ACHN (cell line): ENCODE data around the gene SUMF2.
"Not testable (repeated sequence)": the region's sequence is repeated elsewhere in the genome, so short reads cannot be mapped to it uniquely, and the experiment has no call there.

Experiments used
- DNase-seq: peaks from one replicate; pipeline ENCODE4 v3.0.0-alpha.2; 2015
- in situ Hi-C: cut with HindIII; loops from 2 replicates; pipeline ENCODE4 v1.10.0; 2017; ENCODE audit warnings: low sequenced_read_pairs, low pct_ligation_motif_present, low pct_unique_long_range_greater_than_20kb

SUMF2 gene

DNA sequence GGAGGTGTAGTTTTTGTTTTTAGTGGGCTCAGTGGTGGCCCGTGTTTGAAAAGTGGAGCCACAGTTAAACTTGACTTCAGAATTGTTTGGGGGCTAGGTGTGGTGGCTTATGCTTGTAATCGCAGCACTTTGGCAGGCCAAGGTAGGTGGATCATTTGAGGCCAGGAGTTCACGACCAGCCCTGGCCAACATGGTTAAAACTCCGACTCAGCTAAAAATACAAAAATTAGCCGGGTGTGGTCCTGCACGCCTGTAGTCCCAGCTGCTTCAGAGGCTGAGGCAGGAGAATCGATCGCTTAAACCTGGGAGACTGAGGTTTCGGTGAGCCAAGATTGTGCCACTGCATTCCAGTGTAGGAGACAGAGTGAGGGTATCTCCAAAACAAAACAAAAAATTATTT is 10.7 kb upstream of the SUMF2 start:
- DNase-seq = no peak
- in situ Hi-C loops = no loop called here

DNA sequence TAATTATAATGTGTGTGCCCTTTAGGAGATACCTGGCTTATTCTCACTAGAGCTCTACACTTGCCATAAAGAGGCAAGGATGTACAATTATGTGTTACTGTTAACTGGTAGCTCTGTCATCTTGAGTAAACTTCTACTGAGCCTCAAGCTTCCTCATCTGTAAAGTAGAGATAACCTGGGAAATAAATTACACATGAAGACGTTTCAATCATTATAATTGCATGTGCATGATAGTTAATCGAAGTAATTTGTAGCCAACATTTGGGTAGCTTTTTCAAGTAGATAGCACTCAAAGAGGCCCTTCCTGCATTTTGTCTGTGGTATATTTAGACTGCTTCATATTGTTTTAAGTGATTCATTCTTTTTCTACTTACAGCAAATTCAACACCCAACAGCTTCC is 10.1 kb upstream of the SUMF2 start:
- in situ Hi-C loops = no loop called here

DNA sequence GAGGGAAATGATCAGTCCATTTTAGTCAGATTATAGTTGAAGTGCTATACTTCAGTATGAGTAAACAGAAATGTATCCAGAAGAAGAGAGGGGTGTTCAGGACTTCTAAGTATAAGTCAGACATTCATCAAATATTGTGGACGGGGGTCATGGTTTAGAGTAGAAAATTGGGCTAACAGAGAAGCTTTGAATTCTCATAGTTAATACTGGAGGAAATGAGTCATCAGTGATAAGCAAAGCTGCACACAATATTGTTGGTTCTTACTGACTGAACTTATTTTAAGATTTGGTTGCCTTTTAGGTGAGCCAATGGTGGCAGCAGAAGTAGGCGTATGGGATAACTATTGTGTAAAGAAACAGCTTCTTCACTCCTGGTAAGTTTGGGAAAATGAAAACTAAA is 1.7 kb upstream of the SUMF2 start:
- DNase-seq = peak; percentile 66
- in situ Hi-C loops = no loop called here

More for the DNA sequence above, 10.1 kb upstream of the SUMF2 start:
- no peak for DNase-seq

DNA sequence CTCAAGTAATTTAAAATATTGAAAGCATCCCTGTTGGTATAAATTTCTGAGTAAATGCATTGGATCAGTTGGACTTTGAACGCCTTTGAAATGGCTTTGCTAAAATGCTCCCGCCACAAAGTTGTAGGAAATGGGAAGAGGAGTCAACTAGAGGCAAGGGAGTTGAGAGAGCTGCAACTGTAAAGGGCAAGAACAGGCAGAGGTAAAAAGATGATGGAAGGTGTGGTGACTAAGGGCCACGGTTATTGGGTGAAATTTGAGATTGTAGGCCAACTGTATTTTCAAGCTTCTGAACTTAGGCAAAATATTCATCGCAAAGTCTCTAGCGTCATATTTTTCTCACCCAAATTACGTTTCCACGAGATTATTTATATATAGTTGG is 595 bp upstream of the SUMF2 start:
- no peak for DNase-seq
- in situ Hi-C loops = no loop called here

DNA sequence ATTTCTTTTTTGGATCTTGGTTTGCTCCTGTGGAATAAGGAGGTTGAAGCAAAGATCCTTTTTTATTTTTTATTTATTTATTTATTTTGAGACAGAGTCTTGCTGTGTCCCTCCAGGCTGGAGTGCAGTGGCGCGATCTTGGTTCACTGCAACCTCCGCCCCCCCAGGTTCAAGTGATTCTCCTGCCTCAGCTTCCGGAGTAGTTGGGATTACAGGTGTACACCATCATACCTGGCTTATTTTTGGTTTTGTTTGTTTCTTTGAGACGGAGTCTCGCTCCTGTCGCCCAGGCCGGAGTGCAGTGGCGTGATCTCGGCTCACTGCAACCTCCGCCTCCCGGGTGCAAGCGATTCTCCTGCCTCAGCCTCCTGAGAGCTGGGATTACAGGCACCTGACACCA is 2.3 kb downstream of the SUMF2 start:
- DNase-seq, in situ Hi-C loops: not testable (repeated sequence)

DNA sequence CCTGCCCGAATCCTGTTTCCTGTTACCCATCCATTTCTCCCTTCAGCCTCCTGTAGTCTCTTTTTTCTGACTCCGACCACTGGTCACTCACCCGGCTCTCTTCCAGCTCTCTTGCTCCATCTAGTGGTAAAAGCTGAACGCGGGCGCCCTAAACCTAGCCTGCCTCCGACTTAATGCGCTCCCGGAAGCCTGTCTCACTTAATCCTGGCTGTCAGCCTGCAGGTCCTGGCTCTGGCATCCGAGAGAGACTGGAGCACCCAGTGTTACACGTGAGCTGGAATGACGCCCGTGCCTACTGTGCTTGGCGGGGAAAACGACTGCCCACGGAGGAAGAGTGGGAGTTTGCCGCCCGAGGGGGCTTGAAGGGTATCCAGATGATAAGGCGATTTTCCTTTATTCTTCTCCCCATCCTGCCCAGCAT is 10.3 kb downstream of the SUMF2 start:
- in situ Hi-C loops = no loop called here
- peak; percentile 92 for DNase-seq

DNA sequence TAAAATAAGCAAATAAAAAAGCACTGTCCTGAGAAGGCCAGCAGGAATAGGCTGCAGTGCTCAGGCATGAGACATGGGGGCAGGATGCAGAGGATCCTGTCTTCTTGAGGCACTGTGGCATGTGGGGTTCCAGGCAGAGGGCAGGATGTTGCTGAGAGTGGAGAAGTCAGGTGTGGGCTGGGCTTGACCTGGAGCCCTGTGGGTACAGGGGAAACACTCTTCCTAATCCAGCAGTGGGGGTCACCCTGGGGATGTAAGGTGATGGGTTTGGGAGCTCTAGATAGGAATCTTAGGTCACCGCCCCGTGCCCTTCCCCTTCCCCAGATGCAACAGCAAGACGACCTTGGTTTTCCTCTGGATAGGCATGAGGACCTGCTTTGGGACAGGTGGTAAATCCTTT is 13.6 kb downstream of the SUMF2 start:
- DNase-seq = no peak
- in situ Hi-C loops = no loop called here

DNA sequence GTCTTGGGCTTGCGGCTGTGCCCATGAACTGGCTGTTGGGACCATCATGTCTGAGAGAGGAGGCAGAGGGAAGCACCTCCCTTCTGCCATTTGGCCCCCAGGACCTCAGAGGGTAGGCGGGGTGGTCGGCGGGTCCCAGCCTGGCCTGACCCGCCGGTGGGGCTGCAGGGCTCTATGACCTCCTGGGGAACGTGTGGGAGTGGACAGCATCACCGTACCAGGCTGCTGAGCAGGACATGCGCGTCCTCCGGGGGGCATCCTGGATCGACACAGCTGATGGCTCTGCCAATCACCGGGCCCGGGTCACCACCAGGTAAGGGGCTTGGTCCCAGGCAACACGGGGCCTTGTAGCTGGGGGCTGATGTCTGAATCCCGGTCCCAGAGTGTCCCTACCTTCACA is 14.1 kb downstream of the SUMF2 start:
- DNase-seq = no peak
- in situ Hi-C loops = no loop called here

DNA sequence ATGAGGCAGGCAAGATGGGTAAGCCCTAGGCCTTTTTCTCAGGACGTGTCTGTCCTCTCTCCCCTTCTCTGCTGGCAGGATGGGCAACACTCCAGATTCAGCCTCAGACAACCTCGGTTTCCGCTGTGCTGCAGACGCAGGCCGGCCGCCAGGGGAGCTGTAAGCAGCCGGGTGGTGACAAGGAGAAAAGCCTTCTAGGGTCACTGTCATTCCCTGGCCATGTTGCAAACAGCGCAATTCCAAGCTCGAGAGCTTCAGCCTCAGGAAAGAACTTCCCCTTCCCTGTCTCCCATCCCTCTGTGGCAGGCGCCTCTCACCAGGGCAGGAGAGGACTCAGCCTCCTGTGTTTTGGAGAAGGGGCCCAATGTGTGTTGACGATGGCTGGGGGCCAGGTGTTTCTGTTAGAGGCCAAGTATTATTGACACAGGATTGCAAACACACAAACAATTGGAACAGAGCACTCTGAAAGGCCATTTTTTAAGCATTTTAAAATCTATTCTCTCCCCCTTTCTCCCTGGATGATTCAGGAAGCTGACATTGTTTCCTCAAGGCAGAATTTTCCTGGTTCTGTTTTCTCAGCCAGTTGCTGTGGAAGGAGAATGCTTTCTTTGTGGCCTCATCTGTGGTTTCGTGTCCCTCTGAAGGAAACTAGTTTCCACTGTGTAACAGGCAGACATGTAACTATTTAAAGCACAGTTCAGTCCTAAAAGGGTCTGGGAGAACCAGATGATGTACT is 15.5 kb downstream of the SUMF2 start:
- in situ Hi-C loops = no loop called here
- DNase-seq = no peak

DNA sequence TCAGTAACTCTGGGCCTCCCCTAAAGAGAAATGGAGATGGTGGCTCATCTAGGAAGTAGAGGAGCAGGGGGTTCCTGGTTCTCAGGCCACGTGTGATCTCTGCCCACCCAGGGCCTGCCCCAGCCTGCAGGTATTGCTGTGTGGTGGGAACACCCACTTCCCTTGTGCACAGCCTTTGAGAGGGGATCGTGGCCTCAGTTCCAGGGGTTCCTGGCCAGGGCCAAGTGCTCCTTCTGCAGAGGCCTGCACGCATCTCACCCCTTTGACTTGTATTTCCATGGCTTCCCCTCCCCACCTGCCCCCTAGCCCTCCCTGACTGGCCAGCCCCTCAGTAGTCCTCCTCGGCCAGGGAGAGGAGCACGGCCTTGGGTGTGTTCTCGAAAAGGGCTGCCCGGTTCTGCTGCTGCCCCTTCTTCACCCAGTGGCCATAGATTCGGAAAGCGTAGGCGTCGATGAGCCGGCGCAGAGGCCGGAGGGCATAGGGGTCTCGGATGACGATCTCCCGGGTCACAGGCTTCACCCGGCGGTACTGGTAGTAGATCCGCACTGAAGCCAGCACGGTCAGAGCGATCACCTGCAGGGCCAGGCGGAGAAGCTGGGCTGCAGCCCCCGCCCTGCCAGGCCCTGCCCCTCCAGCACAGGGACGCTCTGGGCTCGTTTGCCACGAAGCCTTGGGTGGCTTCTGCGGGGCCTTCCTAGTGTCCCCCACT is 16.8 kb downstream of the SUMF2 start:
- in situ Hi-C loops, DNase-seq: not testable (repeated sequence)

DNA sequence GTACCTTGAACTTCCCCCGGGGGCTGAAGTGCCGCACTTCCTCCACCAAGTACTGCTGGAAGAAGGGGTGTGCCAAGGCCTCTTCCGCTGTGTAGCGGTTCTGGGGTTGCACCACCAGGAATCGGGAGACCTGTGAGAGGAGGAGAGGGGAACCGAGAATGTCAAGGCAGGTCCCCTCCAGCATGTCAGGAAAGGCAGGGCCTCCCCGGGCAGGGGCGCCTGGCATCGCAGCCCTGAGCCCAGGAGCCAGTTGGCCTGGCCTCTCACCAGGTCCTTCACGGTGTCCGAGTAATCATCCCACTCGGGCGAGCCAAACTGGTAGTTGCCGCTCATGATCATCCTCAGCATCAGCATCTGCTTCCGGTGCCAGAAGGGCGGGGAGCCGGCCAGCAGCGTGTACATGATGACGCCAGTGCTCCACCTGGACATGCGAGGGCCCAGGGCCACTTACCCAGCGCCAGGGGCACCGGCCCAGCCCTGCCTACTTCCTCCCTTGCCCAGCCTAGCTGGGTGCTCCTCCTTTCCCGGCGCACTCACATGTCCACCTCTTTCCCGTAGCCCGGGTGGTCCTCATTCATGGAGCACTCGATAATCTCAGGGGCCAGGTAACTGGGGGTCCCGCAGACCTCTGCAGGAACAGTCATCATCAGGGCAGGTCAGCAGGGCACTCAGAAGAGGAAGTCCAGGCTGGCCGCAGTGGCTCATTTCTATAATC is 17.7 kb downstream of the SUMF2 start:
- DNase-seq = no peak
- in situ Hi-C loops = no loop called here

DNA sequence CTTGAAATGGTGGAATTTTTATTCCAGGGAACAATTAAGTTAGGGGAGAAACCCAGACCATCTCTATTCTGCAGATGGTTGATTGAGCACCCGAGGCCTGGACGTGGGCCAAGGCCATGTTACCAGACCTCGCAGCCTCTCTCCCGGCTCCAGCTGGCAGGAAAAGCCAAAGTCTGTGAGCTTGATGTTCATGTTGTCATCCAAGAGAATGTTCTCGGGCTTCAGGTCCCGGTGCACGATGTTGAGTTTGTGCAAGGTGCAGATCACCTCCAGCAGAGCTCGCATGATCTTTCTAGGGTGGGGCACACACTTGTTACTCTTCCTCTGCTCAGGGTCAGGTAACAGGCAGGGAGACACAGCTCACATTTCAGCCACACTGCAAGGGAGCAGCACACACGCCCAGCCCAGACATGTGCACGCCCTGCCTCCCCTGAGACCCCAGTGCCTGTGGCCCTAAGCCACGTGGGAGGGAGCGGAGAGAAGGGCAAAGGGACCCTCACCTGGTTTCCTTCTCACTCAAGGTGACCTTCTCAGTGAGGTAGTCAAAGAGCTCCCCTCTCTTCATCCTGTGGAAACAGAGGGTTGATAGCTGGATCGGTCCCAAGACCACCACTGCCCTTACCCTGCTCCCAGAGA is 19.2 kb downstream of the SUMF2 start:
- in situ Hi-C loops = no loop called here
- DNase-seq = no peak

DNA sequence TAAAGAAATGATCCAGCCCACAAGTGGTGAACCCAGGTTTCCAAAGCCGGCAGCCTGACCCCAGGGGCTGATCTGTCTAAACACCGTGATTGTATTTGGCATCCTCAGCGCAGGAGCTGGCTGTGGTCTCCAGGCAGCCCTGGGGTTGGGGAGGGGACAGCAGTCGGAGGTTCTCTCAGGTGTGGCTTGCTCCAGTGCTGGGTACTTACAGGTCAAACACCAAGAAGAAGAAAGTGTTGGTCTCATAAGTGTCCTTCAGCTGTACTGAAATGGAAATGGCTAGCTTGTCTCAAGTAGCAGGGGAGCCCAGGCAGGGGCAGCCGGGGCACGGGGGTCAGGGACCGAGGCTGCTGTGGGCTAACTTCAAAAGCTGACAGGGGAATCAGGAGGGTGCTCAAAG is 22.7 kb downstream of the SUMF2 start:
- in situ Hi-C loops = no loop called here
- DNase-seq = no peak

DNA sequence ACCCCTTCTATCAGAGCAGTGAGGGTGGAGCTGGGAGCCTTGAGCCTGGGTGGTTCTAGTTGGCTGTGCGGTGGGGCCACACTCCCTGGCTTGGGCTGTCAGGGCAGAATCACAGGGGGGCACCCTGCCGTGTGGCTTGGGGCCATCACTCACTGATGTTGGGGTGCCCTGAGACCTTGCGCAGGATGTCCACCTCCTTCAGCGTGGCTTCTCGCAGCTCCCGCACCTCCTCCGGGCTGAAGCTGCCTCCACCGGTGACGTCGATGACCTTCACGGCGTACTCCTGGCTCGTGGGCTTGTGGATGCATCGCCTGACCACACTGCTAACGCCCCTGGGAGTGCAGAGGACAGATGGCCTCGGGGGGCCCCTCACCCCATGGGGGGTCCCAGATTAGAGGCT is 23.4 kb downstream of the SUMF2 start:
- DNase-seq = no peak
- in situ Hi-C loops = no loop called here

DNA sequence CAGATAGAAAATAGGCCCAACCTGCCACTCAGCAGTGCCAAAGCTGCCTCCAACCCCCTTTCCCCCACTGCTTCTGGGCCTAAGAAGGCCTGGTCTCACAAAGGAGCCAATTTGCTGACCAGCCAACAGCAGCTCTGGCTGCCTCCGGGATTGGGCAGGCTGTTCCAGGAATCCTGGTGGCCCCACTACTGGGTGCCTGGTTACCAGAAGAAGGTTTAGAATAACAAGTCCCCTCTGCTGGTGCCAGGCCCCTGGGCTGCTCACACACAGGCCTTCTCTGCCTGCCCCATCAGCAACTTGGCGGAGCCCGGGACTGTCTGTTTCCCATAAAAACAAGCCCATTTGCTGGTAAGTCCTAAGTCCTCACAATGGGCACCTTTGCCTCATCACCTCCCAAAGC is 27.5 kb downstream of the SUMF2 start:
- DNase-seq = no peak
- in situ Hi-C loops = no loop called here

DNA sequence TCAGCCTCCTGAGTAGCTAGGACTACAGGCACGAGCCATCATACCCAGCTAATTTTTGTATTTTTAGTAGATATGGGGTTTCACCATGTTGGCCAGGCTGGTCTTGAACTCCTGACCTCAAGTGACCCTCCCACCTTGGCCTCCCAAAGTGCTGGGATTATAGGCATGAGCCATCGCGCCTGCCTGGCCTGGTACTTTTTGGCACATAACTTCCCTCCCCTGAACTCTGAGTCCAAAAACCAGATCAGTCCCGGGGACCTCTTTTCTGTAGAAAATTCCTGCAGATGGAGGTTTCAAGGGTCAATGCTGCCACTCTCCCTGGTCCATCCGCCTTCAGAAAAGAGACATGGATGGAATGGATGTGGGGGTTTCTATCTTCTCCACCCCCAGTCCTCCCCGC is 28.3 kb downstream of the SUMF2 start:
- in situ Hi-C loops, DNase-seq: not testable (repeated sequence)

DNA sequence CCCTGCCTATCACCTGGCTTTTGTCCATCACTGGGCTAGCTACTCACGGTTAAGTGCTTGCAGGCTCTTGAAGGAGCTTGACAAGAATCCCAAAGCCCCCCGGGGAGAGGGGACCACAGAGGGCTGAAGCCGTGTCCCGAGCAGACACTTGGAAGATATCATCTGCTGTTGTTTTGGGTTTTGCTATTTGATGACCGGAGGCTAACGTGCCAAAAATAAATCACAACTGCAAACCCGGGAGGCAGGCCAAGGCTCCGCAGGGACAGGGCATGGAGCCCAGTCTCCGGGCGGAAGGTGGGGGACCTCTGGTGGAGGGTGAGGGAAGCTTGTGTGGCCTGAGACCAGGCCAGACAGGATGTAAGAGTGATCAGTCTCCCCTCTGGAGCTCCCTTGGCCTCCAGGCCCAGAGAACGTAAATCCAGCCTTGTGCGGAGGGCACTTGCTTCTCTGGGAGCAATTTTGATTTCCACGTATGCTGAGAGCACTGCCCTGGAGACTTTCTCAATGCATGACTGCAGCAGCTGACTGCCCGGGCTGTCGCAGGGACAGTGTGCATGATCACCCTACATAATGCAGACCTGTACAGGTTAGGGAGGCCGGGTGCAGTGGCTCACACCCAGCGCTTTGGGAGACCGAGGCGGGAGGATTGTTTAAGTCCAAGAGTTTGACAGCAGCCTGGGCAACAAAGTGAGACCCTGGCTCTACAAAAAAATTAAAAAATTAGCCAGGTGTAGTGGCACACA is 28.9 kb downstream of the SUMF2 start, which contains the start of gene PHKG1:
Gene PHKG1, minus strand, starts transcription at position 164 of the 743 bp plus-strand sequence. CDS start 4,011 bp downstream, outside the sequence.
- in situ Hi-C loops = no loop called here
- peak; percentile 75 for DNase-seq

DNA sequence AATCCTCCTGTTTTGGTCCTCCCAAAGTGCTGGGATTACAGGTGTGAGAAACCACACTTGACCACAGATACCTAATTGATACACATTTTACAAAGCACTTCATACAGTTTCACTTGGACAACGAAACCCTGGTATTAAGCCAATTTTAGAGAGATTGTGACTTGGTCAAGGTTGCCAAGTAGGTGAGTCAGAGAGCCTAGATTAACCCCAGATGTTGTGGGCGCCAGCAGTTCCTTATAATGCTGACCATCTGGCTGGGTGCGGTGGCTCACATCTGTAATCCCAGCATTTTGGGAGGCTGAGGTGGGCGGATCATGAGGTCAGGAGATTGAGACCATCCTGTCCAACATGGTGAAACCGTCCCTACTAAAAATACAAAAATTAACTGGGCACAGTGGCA is 33.6 kb downstream of the SUMF2 start:
- in situ Hi-C loops = no loop called here
- DNase-seq = no peak
